ENCODE results near the gene PDLIM5. TPM values are rescaled to one million over a fixed set of nuclear protein-coding genes. Genes with fewer than 3 reads are reported as not detected.

PDLIM5 gene
- total RNA-seq, 2 donors from 2014 or later, result 17.6 to 21.4 TPM

DNA sequence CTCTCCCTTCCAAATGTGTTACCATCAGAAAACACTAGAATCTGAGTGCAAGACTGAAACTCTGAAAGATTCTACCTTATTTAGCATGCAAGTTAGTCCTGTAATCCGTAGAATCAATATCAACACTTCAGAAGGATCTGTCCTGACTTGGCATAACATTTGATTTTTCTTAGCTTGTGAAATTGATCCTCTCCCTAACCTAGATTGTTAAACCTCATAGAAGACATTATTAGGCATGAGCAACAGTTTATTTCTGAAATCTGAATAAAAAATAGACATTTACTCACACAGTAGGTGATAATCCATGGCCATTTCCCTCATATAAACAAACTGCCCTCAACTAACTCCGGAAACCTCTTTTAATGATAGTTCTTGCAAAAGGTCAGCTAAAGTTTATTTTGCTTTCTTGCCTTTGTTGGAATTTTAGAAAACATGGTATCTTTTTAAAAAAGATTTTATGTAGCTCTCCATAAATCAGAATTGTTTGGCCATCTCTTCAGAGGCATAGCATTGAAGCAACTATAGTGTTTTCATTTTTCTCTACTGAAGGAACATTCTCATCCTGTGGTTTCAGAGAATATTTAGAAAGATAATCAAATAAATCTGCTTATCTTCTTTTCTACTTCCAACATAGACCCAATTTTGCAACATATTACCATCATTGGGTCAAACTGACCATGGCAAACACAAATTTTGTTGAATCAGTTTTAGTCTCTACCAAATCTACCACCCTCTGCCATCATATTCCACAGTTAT is 38.5 kb upstream of the PDLIM5 start:
- Mint-ChIP-seq H3K4me3 (no peak overlapping the region), H3K27ac (no peak overlapping the region), H3K36me3 (ENCODE audit: insufficient read depth in 2 of 2) (peaks cover 0 to 2% of the 10 kb centered on the region in 2 donors), H3K27me3 (ENCODE audit: low read depth) (peaks cover 33% of the 10 kb centered on the region), H3K9me3 (no peaks in the 10 kb centered on the region), H3K4me1 (ENCODE audit: low read depth) (peaks cover 7% of the 10 kb centered on the region)
- DNase-seq, result no peak
- ATAC-seq (replicated peaks in 1 of 2), result no peak

DNA sequence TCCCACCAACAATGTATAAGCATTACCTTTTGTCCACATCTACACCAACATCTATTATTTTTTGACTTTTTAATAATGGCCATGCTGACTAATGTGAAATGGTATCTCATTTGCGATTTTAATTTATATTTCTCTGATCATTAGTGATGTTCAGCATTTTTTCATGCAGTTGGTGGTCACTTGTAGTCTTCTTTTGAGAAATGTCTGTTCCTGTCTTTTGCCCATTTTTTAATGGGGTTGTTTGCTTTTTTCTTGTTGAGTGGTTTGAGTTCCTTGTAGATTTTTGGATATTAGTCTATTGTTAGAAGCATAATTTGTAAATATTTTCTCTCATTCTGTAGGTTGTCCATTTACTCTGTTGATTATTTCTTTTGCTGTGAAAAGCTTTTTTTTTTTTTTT is 36.8 kb upstream of the PDLIM5 start:
- Mint-ChIP-seq H3K4me1 (ENCODE audit: low read depth) (peaks cover 7% of the 10 kb centered on the region), H3K27ac (no peak overlapping the region), H3K27me3 (ENCODE audit: low read depth) (peaks cover 29% of the 10 kb centered on the region), H3K4me3 (no peak overlapping the region), H3K9me3 (no peaks in the 10 kb centered on the region), H3K36me3 (ENCODE audit: insufficient read depth in 2 of 2) (peaks cover 0 to 2% of the 10 kb centered on the region in 2 donors)
- DNase-seq, result no peak
- ATAC-seq (replicated peaks in 1 of 2), result no peak

DNA sequence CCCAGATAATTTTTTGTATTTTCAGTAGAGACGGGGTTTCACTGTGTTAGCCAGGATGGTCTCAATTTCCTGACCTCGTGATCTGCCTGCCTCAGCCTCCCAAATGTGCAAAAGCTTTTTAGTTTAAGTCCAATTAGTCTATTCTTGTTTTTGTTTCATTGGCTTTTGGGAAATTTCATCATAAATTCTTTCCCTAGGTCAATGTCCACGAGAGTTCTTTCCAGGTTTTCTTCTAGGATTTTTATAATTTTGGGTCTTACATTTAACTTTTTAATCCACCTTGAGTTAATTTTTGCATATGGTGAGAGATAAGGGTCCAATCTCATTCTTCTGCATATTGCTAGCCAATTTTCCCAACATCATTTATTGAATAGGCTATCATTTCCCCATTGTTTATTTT is 36.3 kb upstream of the PDLIM5 start:
- H3K4me1 Mint-ChIP-seq (ENCODE audit: low read depth), result peaks cover 7% of the 10 kb centered on the region
- no peak overlapping the region for H3K4me3 Mint-ChIP-seq
- peaks cover 0 to 2% of the 10 kb centered on the region in 2 donors for H3K36me3 Mint-ChIP-seq (ENCODE audit: insufficient read depth in 2 of 2)
- H3K27me3 Mint-ChIP-seq (ENCODE audit: low read depth), result peaks cover 28% of the 10 kb centered on the region
- no peak overlapping the region for H3K27ac Mint-ChIP-seq
- DNase-seq, result no peak
- no peak for ATAC-seq (replicated peaks in 1 of 2)
- no peaks in the 10 kb centered on the region for H3K9me3 Mint-ChIP-seq

DNA sequence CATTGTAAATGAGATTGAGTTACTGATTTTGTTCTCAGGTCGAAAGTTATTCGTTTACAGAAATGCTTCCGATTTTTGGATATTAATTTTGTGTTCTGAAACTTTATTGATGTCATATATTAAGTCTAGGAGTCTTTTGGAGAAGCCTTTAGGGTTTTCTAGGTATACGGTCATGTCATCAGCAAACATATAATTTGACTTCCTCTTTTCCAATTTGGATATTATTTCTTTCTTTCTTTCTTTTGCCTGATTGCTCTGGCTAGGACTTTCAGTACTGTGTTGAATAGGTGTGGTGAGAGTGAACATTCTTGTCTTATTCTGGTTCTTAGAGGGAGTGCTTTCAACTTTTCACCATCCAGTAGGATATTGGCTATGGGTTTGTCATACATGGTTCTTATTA is 35.4 kb upstream of the PDLIM5 start:
- Mint-ChIP-seq H3K27ac (no peak overlapping the region), H3K36me3 (ENCODE audit: insufficient read depth in 2 of 2) (peaks cover 0 to 2% of the 10 kb centered on the region in 2 donors), H3K9me3 (no peaks in the 10 kb centered on the region), H3K4me3 (no peak overlapping the region), H3K27me3 (ENCODE audit: low read depth) (peaks cover 28% of the 10 kb centered on the region), H3K4me1 (ENCODE audit: low read depth) (peaks cover 7% of the 10 kb centered on the region)
- no peak for DNase-seq
- ATAC-seq (replicated peaks in 1 of 2), result no peak

DNA sequence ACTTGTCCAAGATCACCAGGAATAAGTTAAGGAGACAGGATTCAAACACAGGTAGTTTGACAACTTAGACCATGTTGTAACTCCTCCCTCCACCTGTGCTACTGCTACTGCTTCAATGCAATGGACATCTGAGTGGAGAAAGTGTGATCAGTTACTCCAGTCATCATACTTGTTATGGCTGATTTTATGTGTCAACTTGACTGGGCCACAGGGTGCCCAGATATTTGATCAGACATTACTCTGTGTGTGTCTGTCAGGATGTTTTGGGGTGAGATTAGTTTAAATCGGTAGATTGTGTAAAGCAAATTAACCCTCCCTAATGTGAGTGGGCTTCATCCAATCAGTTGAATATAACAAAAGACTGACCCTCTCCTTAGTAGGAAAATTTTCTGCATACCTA is 34.8 kb upstream of the PDLIM5 start:
- peaks cover 7% of the 10 kb centered on the region for H3K4me1 Mint-ChIP-seq (ENCODE audit: low read depth)
- no peak overlapping the region for H3K27ac Mint-ChIP-seq
- H3K27me3 Mint-ChIP-seq (ENCODE audit: low read depth), result peaks cover 28% of the 10 kb centered on the region
- peaks cover 0 to 2% of the 10 kb centered on the region in 2 donors for H3K36me3 Mint-ChIP-seq (ENCODE audit: insufficient read depth in 2 of 2)
- no peaks in the 10 kb centered on the region for H3K9me3 Mint-ChIP-seq
- H3K4me3 Mint-ChIP-seq, result no peak overlapping the region
- DNase-seq (no peak), ATAC-seq (replicated peaks in 1 of 2) (no peak)

DNA sequence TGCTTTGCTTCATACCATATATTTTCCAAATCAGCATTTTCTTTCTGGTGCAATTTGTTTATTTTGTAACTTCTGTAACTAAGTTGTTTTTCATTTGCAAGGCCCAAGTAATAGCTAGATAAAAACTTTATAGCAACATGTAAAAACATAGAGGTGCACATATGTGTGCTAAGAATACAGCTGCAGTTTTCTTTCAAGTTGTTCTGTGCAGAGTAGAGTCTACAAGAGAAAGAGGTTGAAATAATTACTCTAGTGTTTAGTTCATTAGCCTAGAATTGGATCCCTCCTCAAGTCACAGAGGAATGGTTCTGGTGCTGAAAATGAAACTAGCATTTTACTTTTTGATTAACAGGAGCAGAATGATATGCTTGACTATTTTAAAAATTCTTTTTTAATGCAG is 32.2 kb upstream of the PDLIM5 start:
- no peak overlapping the region for H3K27ac Mint-ChIP-seq
- H3K4me3 Mint-ChIP-seq, result no peak overlapping the region
- DNase-seq (no peak), ATAC-seq (replicated peaks in 1 of 2) (no peak)
- peaks cover 0 to 6% of the 10 kb centered on the region in 2 donors for H3K36me3 Mint-ChIP-seq (ENCODE audit: insufficient read depth in 2 of 2)
- no peaks in the 10 kb centered on the region for H3K4me1 Mint-ChIP-seq (ENCODE audit: low read depth)
- peaks cover 10% of the 10 kb centered on the region for H3K27me3 Mint-ChIP-seq (ENCODE audit: low read depth)
- H3K9me3 Mint-ChIP-seq, result peaks cover 0 to 3% of the 10 kb centered on the region in 2 donors

DNA sequence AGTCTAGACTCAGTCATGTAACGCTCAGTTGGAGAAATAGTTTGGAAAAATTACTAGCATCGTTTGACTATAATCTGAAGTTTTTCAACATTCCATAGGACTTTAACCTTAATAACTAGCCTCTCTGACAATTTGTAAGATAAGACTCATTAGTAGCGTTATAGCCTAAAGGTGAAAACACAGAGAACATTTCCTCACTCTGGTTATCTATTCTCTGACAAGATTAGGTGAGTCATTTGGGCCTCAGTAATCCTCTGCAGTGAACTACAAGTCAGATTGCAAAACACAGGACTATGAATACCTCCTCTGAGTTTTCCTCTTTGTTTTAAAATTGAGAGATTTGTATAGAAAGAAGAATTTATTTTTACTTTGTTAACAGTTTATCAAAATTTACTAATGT is 31.8 kb upstream of the PDLIM5 start:
- H3K4me1 Mint-ChIP-seq (ENCODE audit: low read depth), result no peaks in the 10 kb centered on the region
- H3K9me3 Mint-ChIP-seq, result peaks cover 0 to 3% of the 10 kb centered on the region in 2 donors
- DNase-seq (no peak), ATAC-seq (replicated peaks in 1 of 2) (no peak)
- no peak overlapping the region for H3K27ac Mint-ChIP-seq
- H3K27me3 Mint-ChIP-seq (ENCODE audit: low read depth), result peaks cover 10% of the 10 kb centered on the region
- H3K36me3 Mint-ChIP-seq (ENCODE audit: insufficient read depth in 2 of 2), result peaks cover 0 to 6% of the 10 kb centered on the region in 2 donors
- no peak overlapping the region for H3K4me3 Mint-ChIP-seq

DNA sequence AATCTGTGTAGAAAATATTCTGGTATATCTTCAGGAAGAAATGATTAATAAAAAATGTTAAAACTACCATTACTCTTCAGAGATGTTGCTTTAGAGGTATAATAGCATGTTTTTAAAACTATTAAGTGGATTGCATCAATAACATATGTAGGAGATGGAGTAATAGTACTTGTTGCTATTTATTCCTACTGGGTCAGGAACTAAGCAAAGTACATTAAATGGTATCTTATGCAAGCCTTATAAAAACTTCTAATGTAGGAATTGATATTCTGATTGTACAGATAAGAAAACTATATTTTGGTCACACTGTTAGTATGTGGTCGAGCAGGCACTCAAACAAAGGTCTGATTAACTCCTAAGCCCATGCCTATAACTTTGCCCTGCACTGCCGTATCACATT is 31.4 kb upstream of the PDLIM5 start:
- DNase-seq (no peak), ATAC-seq (replicated peaks in 1 of 2) (no peak)
- Mint-ChIP-seq H3K4me3 (no peak overlapping the region), H3K4me1 (ENCODE audit: low read depth) (no peaks in the 10 kb centered on the region), H3K27me3 (ENCODE audit: low read depth) (peaks cover 10% of the 10 kb centered on the region), H3K36me3 (ENCODE audit: insufficient read depth in 2 of 2) (peaks cover under 1 to 7% of the 10 kb centered on the region in 2 donors), H3K27ac (no peak overlapping the region), H3K9me3 (peaks cover 0 to 4% of the 10 kb centered on the region in 2 donors)

DNA sequence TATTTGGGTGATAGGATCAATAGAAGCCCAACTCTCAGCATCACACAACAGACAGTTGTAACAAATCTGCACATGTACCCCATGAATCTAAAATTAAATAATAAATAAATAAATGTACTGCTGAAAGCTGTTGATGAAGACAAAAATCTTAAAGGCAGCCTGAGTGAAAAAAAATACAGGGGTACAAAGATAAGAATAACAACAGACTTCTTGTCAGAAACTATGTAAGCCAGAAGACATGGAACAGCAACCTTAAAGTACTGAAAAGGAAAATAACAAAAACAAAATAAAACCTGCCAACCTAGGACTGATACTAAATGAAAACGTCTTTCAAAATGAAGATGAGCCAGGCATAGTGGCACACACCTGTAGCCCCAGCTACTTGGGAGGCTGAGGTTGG is 25.0 kb upstream of the PDLIM5 start:
- no peak for DNase-seq
- Mint-ChIP-seq H3K27me3 (ENCODE audit: low read depth) (no peaks in the 10 kb centered on the region), H3K9me3 (peaks cover 0 to 9% of the 10 kb centered on the region in 2 donors), H3K4me1 (ENCODE audit: low read depth) (no peaks in the 10 kb centered on the region), H3K36me3 (ENCODE audit: insufficient read depth in 2 of 2) (peaks cover 6 to 7% of the 10 kb centered on the region in 2 donors), H3K4me3 (no peak overlapping the region), H3K27ac (no peak overlapping the region)
- ATAC-seq (replicated peaks in 1 of 2), result no peak

DNA sequence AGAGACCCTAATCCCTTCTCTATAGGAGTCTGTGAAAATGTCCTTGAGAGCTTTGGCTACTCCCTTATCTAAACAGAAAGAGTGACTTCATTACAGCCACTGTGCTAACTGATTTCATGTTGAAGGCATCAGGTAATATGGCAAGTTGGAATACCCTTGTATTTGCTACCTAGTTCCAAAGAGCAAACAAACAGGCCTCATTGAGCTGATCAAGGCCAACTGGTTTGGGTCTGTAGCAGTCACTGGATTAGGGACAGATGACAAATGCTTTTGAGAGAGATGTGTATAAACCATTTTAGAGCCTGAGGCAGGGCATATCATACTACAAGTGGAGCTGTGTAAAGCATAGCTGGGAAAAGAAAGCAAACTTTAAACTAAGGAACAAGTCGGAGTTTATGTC is 22.9 kb upstream of the PDLIM5 start:
- H3K4me3 Mint-ChIP-seq, result no peak overlapping the region
- no peak overlapping the region for H3K27ac Mint-ChIP-seq
- peaks cover 0 to 6% of the 10 kb centered on the region in 2 donors for H3K9me3 Mint-ChIP-seq
- H3K36me3 Mint-ChIP-seq (ENCODE audit: insufficient read depth in 2 of 2), result peaks cover 3 to 6% of the 10 kb centered on the region in 2 donors
- H3K27me3 Mint-ChIP-seq (ENCODE audit: low read depth), result no peaks in the 10 kb centered on the region
- ATAC-seq (replicated peaks in 1 of 2) (no peak), DNase-seq (no peak)
- H3K4me1 Mint-ChIP-seq (ENCODE audit: low read depth), result no peaks in the 10 kb centered on the region

DNA sequence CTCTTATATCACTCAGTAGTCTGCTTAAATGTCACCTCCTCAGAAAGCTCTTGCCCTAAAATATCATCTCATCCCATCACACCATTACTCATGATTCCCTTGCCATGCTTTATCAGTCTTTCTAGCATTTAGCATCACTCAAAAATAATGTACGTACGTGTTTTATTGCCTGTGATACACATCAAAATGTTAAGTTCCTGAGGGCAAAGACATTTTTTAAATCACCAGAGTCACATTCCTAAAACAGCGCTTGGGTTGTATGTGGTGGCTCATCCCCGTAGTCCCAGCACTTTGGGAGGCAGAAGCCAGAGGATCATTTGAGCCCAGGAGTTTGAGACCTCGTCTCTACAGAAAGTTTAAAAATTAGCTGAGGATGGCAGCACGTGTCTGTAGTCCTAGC is 21.3 kb upstream of the PDLIM5 start:
- Mint-ChIP-seq H3K4me1 (ENCODE audit: low read depth) (no peaks in the 10 kb centered on the region), H3K4me3 (no peak overlapping the region), H3K9me3 (peaks cover 0 to 5% of the 10 kb centered on the region in 2 donors), H3K27me3 (ENCODE audit: low read depth) (no peaks in the 10 kb centered on the region), H3K36me3 (ENCODE audit: insufficient read depth in 2 of 2) (peaks cover 2 to 5% of the 10 kb centered on the region in 2 donors), H3K27ac (no peak overlapping the region)
- no peak for ATAC-seq (replicated peaks in 1 of 2)
- no peak for DNase-seq

DNA sequence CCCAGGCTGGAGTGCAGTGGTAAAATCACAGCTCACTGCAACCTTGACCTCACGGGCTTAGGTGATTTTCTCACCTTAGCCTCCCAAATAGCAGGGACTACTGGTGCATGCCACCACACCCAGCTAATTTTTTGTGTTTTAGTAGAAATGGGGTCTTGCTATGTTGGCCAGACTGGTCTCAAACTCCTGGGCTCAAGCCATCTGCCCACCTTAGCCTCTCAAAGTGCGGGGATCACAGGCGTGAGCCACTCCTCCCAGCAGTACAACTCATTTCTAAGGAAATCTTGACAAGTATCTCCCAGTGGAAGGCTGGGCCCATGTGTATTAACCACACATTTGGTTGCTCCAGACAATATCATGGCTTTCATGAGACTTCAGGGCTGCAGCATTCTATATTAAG is 20.4 kb upstream of the PDLIM5 start:
- Mint-ChIP-seq H3K4me3 (no peak overlapping the region), H3K27ac (no peak overlapping the region), H3K9me3 (peaks cover 0 to 4% of the 10 kb centered on the region in 2 donors), H3K4me1 (ENCODE audit: low read depth) (no peaks in the 10 kb centered on the region), H3K27me3 (ENCODE audit: low read depth) (no peaks in the 10 kb centered on the region), H3K36me3 (ENCODE audit: insufficient read depth in 2 of 2) (no peaks in the 10 kb centered on the region)
- no peak for DNase-seq
- no peak for ATAC-seq (replicated peaks in 1 of 2)

DNA sequence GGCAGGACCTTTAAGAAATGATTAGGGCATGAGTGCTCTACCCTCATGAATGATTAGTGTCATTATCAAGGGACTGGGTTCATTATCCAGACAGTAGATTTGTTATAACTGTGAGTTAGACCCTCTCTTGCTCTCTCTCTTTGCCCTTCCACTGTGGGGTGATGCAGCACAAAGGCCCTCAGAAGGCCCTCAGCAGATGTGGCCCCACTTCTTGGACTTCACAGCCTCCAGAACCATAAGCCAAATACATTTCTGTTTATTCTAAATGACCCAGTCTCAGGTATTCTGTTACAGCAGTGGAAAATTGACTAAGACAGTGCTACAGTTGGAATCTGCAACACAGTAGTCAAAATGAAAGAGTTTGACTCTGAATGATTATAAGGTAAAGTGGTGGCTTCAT is 17.2 kb upstream of the PDLIM5 start:
- H3K27ac Mint-ChIP-seq, result no peak overlapping the region
- no peaks in the 10 kb centered on the region for H3K4me1 Mint-ChIP-seq (ENCODE audit: low read depth)
- no peak overlapping the region for H3K4me3 Mint-ChIP-seq
- no peak for DNase-seq
- ATAC-seq (replicated peaks in 1 of 2), result no peak
- H3K36me3 Mint-ChIP-seq (ENCODE audit: insufficient read depth in 2 of 2), result no peaks in the 10 kb centered on the region
- no peaks in the 10 kb centered on the region for H3K9me3 Mint-ChIP-seq
- H3K27me3 Mint-ChIP-seq (ENCODE audit: low read depth), result no peaks in the 10 kb centered on the region

DNA sequence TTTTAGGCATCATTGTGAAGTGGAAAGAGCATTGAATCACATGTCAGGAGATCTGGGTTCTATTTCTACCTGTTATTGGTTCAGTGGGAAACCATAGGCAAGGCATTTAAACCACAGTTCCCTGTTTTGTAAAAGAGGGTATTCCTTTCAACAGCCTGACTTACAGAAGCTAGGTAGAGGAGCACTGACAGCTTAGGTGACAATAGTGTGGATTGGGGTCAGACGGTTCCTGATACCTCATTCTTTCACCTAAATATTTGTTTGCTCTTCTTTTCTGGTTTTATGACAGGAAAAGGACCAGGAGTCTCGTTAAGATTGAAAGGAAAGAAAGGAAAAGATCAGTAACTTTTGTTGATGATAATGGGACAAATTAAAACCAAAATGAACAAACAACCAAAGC is 15.9 kb upstream of the PDLIM5 start:
- no peaks in the 10 kb centered on the region for H3K4me1 Mint-ChIP-seq (ENCODE audit: low read depth)
- H3K9me3 Mint-ChIP-seq, result no peaks in the 10 kb centered on the region
- H3K36me3 Mint-ChIP-seq (ENCODE audit: insufficient read depth in 2 of 2), result no peaks in the 10 kb centered on the region
- no peak for ATAC-seq (replicated peaks in 1 of 2)
- H3K27me3 Mint-ChIP-seq (ENCODE audit: low read depth), result no peaks in the 10 kb centered on the region
- H3K4me3 Mint-ChIP-seq, result no peak overlapping the region
- H3K27ac Mint-ChIP-seq, result no peak overlapping the region
- DNase-seq, result no peak

Data from activated T-cell treated with anti-CD3 and anti-CD28 coated beads, Interleukin-2, amount 50 U/mL, for 72 hours (primary cell).